ENCODE measurements around the gene ALDH1L1. TPM values are rescaled to one million over a fixed set of nuclear protein-coding genes. Genes with fewer than 3 reads are reported as not detected.
A peak's percentile ranks its signal among the peaks of the same experiment; 100 is the strongest.

ALDH1L1 gene
- total RNA-seq, 1 donor from 2014 or later: 36.1 TPM

- intact Hi-C loops (cut with DNase I): no loop called here
- Histone ChIP-seq H3K27ac (no peak overlapping the region), H3K27me3 (no peaks in the 10 kb centered on the region), H3K4me1 (no peaks in the 10 kb centered on the region), H3K9me3 (no peaks in the 10 kb centered on the region), H3K36me3 (no peaks in the 10 kb centered on the region), H3K4me3 (no peak overlapping the region)
- DNase-seq (ENCODE audit: low spot score in 2 of 2): no peak
- TF ChIP-seq, protein P1, sequence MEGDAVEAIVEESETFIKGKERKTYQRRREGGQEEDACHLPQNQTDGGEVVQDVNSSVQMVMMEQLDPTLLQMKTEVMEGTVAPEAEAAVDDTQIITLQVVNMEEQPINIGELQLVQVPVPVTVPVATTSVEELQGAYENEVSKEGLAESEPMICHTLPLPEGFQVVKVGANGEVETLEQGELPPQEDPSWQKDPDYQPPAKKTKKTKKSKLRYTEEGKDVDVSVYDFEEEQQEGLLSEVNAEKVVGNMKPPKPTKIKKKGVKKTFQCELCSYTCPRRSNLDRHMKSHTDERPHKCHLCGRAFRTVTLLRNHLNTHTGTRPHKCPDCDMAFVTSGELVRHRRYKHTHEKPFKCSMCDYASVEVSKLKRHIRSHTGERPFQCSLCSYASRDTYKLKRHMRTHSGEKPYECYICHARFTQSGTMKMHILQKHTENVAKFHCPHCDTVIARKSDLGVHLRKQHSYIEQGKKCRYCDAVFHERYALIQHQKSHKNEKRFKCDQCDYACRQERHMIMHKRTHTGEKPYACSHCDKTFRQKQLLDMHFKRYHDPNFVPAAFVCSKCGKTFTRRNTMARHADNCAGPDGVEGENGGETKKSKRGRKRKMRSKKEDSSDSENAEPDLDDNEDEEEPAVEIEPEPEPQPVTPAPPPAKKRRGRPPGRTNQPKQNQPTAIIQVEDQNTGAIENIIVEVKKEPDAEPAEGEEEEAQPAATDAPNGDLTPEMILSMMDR (IDR thresholded peaks at IDR 0.05): no peak
Observed at GRCh38 chr3:126087552-126088175, 92.7 kb downstream of the ALDH1L1 start.

DNA sequence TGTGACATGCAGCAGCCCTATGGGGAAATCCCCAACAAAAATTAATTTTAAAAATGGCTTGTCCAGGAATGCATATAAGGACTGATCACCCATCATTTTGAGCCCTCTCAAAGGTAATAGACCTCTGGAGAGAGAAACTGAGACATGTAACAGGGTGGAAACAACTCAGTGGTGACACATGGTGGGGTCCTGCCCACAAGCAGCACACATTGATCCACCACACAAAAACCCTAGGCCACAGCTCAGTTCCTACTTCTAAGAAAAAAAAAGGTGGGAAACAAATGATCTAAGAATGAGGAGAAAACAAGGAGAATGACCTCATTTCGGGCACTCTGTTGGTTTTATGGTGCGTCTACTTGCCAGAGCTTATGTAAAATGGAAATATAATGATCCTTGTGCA, 94.5 kb downstream of the ALDH1L1 start:
- Histone ChIP-seq H3K27ac (no peak overlapping the region), H3K27me3 (no peaks in the 10 kb centered on the region), H3K4me1 (peaks cover 0 to 4% of the 10 kb centered on the region in 2 donors), H3K4me3 (no peak overlapping the region), H3K36me3 (no peaks in the 10 kb centered on the region), H3K9me3 (no peaks in the 10 kb centered on the region)
- intact Hi-C loops (cut with DNase I): loop anchor here (2.0 kb wide), 1 partner anchor 127 kb away; no protein-coding TSS in a partner anchor
- TF ChIP-seq, protein P1 (IDR thresholded peaks at IDR 0.05): no peak
- DNase-seq (ENCODE audit: low spot score in 2 of 2): no peak

- TF ChIP-seq, protein P1 (IDR thresholded peaks at IDR 0.05): no peak
- no peaks in the 10 kb centered on the region for H3K9me3 ChIP-seq
- no peaks in the 10 kb centered on the region for H3K27me3 ChIP-seq
- no peaks in the 10 kb centered on the region for H3K36me3 ChIP-seq
- DNase-seq (ENCODE audit: low spot score in 2 of 2): no peak
- H3K27ac ChIP-seq: peak overlapping the region; percentile 93 to 94
- H3K4me1 ChIP-seq: peaks cover 0 to 4% of the 10 kb centered on the region in 2 donors
- no peak overlapping the region for H3K4me3 ChIP-seq
- intact Hi-C loops (cut with DNase I): loop anchor here (2.0 kb wide), 1 partner anchor 128 kb away; no protein-coding TSS in a partner anchor
Observed at GRCh38 chr3:126085276-126085675, 95.1 kb downstream of the ALDH1L1 start.

GRCh38 chr3:126084768-126085180, 95.6 kb downstream of the ALDH1L1 start:
- intact Hi-C loops (cut with DNase I): loop anchor here (1.0 to 5.0 kb wide), 5 partner anchors 17 to 393 kb away; partner anchors contain the start of gene ZXDC
- Histone ChIP-seq H3K4me1 (peaks cover 0 to 4% of the 10 kb centered on the region in 2 donors), H3K9me3 (no peaks in the 10 kb centered on the region), H3K27ac (peak overlapping the region; percentile 93 to 94), H3K27me3 (no peaks in the 10 kb centered on the region), H3K36me3 (no peaks in the 10 kb centered on the region), H3K4me3 (peak overlapping the region; percentile 79 to 85)
- TF ChIP-seq, protein P1 (IDR thresholded peaks at IDR 0.05): no peak
- no peak for DNase-seq (ENCODE audit: low spot score in 2 of 2)

DNA sequence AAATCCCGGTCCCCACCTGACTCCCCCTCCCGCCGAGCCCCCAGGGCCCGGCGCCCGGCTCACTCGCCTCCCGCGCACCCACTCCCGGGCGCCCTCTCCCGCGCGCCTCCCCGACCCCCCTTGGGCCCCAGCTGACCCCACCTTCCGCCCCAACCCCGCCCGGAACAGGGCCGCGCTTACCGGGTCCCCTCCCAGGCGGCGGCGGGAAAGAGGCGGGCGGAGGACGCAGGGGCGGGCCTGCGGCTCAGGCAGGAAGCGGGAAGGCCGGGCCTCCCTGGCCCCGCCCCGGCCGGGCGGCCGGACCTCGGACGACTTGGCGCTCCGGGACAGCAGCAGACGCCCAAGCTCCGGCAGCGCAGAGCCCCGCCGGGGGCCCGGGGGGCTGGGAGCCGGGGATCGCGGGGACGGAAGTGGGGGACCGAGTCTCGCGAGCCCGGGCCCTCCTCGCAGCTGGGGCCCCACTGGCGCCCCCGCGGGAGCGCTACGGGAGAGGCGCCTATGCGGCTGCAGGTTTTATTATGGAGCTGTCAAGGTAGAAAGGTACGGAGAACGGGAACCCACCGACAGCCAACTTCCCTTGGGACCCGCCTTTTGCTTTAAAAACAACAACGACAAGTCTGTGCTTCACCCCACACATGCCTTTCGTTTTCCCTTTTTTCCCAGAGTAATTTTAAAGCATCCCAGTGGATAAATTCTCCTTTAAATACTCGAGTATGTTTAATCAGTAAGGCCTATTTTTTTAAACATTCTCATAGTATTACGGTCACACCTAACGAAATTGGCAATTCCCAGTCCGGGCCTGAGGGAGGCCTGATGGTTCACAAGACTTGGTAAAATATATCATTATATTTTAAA, 96.2 kb downstream of the ALDH1L1 start, which contains the start of gene SLC41A3:
TSS of gene SLC41A3 (minus strand) at position 212 of the 855 bp plus-strand sequence. CDS start 15,905 bp downstream, outside the sequence.
- Histone ChIP-seq H3K9me3 (no peaks in the 10 kb centered on the region), H3K4me3 (peak within 1 kb of the TSS; percentile 79 to 85), H3K36me3 (no peaks in the 10 kb centered on the region), H3K27me3 (no peaks in the 10 kb centered on the region), H3K4me1 (peaks cover 0 to 4% of the 10 kb centered on the region in 2 donors), H3K27ac (peak within 1 kb of the TSS; percentile 93 to 94)
- DNase-seq (ENCODE audit: low spot score in 2 of 2): peak; percentile 58 to 95
- intact Hi-C loops (cut with DNase I): loop anchor here (1.0 to 5.0 kb wide), 5 partner anchors 17 to 393 kb away; partner anchors contain the start of gene ZXDC
- TF ChIP-seq, protein P1 (IDR thresholded peaks at IDR 0.05): peak; percentile 33 to 49 (median 38)

Measured in ascending aorta (tissue), 2 donors.